Activated gamma-delta T cell treated with anti-CD3 and anti-CD28 coated beads, Interleukin-2, amount 50 U/mL, for 16 hours (primary cell): ENCODE data around the gene FBXL4.

Experiments used
- DNase-seq: peaks from one replicate; pipeline ENCODE4 v3.0.0-alpha.2; 2020; ENCODE audit warnings: low read depth

FBXL4 gene

DNA sequence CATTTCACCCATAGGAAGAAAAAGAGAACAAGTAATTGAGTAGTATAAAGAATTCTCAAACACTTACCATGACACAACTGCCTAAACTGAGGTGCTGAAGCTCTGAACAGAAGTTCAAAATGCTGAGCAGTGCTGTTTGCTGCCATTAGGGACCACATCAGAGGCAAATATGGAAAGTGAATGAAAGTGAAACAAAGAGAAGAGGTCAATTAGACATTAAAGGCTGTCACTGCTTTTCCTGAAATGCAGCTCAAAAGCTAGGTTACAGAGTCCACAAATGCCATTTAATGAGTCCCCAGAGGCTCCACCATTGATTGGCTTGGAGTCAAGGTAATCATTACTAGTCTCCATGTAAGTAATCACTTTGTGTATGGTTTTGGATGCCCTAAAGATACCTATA is 67.3 kb downstream of the FBXL4 start:
- DNase-seq = no peak

GRCh38 chr6:98877250-98877649 is 70.5 kb downstream of the FBXL4 start:
- DNase-seq = no peak

- DNase-seq = no peak
Measured at GRCh38 chr6:98875375-98875774, 72.4 kb downstream of the FBXL4 start.

GRCh38 chr6:98871821-98872220 is 75.9 kb downstream of the FBXL4 start:
- no peak for DNase-seq

DNA sequence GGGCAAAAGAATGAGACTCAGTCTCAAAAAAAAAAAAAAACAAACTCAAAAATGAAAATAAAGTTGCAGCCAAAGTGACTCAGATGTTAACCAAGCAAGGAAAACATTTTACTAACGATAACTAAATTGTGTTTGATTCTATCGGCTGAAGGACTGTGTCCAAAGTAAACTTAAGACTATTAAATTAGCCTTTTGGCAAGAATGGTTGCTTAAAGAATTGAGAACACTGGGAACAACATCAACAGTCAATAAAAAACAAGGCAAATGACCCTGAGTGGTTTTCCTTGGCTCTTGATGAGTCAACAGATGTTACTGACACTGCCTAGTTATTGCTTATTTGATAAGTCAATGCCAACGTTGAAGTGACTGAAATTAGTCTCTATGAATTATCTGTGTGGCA is 76.7 kb downstream of the FBXL4 start:
- no peak for DNase-seq

DNA sequence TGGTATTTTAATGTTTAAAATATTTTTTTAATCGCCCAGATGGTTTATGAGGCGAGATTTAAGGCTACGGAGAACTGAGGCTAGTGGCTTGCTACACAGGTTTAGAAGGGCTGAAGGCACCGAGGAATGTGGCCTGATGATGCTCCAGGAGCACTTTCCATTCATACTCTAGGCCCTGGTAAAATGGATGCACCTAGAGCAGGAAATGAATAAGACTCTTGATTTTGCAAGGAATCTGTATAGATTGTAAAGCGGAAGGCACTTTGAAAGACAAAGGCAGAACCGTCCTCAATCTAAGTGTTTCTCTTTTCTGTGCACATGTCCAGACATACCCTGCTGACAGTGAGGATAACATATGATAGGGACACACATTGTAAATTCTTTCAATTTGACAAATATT is 83.2 kb downstream of the FBXL4 start:
- DNase-seq = no peak

- no peak for DNase-seq
Measured at GRCh38 chr6:98848539-98849242, 99.1 kb downstream of the FBXL4 start.

DNA sequence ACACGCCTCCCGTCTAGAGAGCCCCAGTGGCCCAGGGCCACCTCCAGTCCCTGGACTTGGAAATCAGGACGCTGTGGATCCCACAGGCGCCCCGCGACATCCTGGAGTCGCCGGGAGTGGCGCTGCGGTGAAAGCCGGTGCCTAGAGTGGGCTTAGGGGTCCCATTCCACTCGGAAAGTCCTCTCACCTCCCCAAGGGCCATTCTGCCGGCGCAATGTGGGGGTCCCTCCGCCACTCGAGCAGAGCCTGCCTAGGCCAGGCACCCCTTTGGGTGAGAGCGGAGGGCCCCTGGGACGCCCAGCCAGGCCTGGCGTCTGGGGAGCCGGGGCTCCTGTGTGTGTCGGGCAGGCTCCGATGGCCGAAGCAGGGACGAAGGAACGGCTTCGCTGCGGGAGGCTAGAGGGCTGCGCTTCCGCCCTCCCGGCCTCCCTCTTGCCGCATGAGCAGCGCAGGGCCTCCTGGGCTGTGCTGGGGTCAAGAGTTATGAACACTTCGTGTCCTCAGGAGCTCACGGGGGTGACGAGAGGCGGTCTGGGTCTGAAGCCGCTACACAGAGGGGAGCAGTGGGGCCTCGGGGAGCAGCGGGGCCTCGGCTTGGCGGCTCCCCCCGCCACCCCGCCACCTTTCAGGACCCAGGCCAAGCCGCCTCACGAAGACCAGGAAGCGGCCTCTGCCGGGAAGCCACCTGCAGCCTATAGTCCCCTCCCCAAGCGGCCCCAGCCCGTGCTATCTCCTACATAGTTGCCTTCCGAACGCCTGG is 99.8 kb downstream of the FBXL4 start:
- DNase-seq = no peak

DNA sequence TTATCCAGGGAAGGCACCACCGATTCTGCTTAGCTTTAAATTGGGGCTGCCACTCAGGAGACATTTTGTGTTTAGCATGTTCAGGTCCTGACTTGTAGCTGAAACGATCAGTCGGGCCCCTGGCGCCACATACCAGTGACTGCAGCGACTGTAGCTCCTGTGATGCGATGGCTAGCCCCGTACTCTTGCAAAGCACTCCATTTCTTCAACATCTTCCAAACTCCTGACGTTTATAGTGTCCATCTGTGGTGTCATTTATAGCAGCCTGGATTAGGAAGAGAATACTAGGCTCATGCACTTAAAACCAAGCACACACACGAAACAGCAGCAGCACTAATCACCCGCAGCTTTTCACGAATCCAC is 100.3 kb downstream of the FBXL4 start:
- DNase-seq = no peak

- no peak for DNase-seq
Measured at GRCh38 chr6:98846021-98846380, 101.7 kb downstream of the FBXL4 start.

- no peak for DNase-seq
Measured at GRCh38 chr6:98845211-98846020, 102.3 kb downstream of the FBXL4 start.

- no peak for DNase-seq
Measured at GRCh38 chr6:98844244-98845210, 103.2 kb downstream of the FBXL4 start.

GRCh38 chr6:98843271-98844243 is 104.2 kb downstream of the FBXL4 start:
- DNase-seq = no peak

DNA sequence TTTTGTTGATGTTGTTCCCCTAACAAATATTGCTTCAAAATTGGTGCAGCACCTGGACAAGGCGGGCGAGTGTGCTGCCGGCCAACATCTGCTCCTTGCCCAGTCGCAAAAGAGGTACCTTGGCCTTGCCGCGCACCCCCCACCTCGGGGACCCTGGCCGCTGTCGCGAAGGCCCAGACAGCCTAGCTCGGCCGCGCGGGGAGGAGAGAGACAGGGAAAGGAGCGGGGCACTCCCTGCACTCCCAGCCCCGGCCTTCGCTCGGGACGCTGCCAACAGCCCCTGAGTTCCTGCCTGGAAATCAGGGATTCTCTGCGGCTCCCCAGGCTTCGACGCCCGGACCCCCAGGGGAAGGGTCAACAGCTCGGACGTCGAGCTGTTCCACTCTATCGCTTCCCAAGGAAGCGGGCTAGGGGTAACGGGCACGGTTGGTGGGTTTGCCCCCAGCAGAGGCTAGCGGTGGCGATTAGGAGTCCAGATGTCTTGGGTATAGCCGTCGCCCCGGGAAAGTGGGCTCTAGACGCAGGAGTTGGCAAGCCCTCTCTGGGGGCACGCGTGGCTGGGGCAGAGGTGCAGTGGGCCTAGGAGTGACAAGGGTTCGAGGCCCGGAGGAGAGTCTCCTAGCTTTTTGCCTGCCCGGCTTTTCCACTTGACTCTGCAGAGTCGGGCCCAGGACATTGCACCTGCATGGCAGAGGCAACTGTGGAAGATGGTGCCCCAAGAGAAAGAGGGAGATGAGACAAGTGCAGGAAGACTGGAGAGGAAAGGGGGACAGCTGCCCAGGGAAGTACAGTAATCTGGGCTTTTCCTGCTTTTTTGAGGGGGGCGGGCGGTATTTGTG is 105.2 kb downstream of the FBXL4 start:
- DNase-seq = no peak

DNA sequence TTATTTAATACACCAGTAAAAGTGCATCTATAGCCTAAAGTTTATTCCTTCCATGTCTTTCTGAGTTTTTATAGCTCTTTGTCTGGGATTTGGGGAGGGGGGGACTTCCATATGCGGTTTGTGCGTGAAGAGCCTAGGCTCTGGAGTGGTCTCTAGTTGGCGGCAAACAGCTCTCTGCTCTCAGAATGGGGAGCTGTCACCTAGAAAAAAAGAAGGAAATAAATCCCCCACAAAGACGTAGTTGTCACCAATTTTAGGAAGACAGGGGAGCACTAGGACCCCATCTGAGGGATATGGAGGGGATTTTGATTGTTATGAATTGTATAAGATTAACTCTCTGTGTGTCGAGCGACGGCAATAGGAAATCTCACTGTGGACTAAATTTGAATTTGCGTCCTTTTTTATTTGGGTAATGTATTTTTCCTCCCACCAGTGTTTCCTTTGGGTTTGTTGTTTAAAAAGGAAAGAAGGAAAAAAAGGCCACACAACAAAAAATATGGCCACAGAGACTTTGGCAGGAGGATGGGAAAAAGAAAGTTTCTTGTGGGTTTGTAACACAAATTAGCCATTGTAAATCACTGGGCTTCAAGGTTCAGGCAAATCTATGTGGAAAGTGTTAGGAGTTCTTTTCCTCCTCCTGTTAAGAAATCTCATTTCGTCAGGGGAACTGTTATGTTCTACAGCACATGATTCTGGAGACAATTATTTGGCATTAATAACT is 106.0 kb downstream of the FBXL4 start:
- DNase-seq = no peak

DNA sequence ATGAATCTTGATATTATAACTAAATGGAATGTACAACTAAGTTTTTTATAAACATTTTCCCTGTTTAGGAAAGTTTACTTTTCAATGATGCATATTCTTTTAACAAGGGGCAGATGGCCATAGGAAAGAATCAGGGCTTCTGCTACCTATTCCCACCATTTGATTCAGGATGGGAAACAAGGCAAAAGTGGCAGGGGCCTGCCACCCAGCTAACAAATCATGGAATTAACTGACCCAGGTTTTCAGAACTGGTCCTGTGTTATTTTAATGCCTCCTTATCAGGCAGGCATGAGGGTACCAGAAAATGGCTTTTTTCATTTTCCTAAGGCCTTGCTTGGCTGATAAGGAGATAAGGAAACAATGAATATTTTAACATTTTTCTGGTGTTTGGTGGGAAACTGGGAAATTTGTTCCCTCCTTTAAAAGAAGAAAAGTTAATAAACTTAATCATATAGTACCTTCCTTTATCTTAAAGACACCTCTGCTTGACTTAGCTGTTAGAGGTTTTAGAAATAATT is 106.7 kb downstream of the FBXL4 start:
- DNase-seq = no peak

DNA sequence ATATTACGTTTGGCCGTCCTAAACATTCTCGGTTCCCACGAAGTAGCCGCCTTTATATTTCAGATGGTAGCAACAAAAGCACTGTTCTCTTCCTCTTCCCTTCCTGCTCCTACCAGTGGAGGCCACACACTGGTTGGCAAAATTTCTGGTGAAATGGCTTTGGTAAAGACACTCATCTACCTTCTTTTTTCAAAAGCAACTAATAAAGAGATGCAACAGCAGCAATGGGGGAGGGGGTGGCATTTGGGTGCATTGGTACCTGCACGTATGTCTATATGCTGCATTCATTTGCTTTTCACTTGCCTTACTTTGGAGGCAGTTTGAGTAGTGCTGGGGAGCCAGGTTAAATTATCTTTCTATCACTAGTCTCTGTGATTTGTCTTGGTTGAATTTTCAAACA is 107.4 kb downstream of the FBXL4 start:
- no peak for DNase-seq

GRCh38 chr6:98839781-98840361 is 107.9 kb downstream of the FBXL4 start:
- no peak for DNase-seq
